HepG2 (cell line): ENCODE results near the gene RPL38. TPM values are rescaled to one million over a fixed set of nuclear protein-coding genes. Genes with fewer than 3 reads are reported as not detected.

Source experiments
- ATF1 ChIP-seq: IDR thresholded peaks from 2 replicates; pipeline ENCODE4 v1.6.1; 2016; ENCODE audit warnings: mild to moderate bottlenecking, control low read depth
- CSRNP2 ChIP-seq: sonication (generic); formaldehyde crosslinking; conservative IDR thresholded peaks from 2 replicates; pipeline ENCODE4 v1.8.0; 2022; ENCODE audit warnings: low read depth, missing genetic modification reagents
- GABPA ChIP-seq, 2 experiments: IDR thresholded peaks; 2 replicates each; pipeline ENCODE4 v1.6.1; 2011 to 2016; ENCODE audit warnings: low read depth in 2 of 2, low read length in 1 of 2, missing biosample characterization in 1 of 2, missing genetic modification characterization in 1 of 2
- GMEB1 ChIP-seq: sonication (generic); formaldehyde crosslinking; IDR thresholded peaks from 2 replicates; pipeline ENCODE4 v1.5.1; 2020; ENCODE audit warnings: missing genetic modification reagents, mild to moderate bottlenecking, borderline replicate concordance
- KDM4B ChIP-seq: sonication (generic); formaldehyde crosslinking; IDR thresholded peaks from 2 replicates; pipeline ENCODE4 v1.4.0; 2020; ENCODE audit warnings: missing genetic modification reagents
- SCMH1 ChIP-seq: sonication (generic); formaldehyde crosslinking; IDR thresholded peaks from 2 replicates; pipeline ENCODE4 v1.9.0; 2021; ENCODE audit warnings: missing genetic modification reagents, mild to moderate bottlenecking, borderline replicate concordance
- SNAPC5 ChIP-seq: sonication (generic); formaldehyde crosslinking; IDR thresholded peaks from 2 replicates; pipeline ENCODE4 v1.8.1; 2023; ENCODE audit warnings: mild to moderate bottlenecking, missing genetic modification reagents, borderline replicate concordance
- TRIM24 ChIP-seq: sonication (generic); formaldehyde crosslinking; IDR thresholded peaks from 2 replicates; pipeline ENCODE4 v1.8.0; 2022; ENCODE audit warnings: mild to moderate bottlenecking, missing genetic modification reagents
- ZBTB43 ChIP-seq: sonication (generic); formaldehyde crosslinking; conservative IDR thresholded peaks from 2 replicates; pipeline ENCODE4 v1.4.0; 2020; ENCODE audit warnings: missing genetic modification reagents
- ZNF564 ChIP-seq: sonication (generic); formaldehyde crosslinking; IDR thresholded peaks from 2 replicates; pipeline ENCODE4 v1.8.1; 2023; ENCODE audit warnings: mild to moderate bottlenecking, missing genetic modification reagents
- ZNF629 ChIP-seq: sonication (generic); formaldehyde crosslinking; conservative IDR thresholded peaks from 2 replicates; pipeline ENCODE4 v1.5.0; 2020; ENCODE audit warnings: missing genetic modification reagents
- ZSCAN20 ChIP-seq: sonication (generic); formaldehyde crosslinking; IDR thresholded peaks from 2 replicates; pipeline ENCODE4 v1.4.0; 2020; ENCODE audit warnings: missing genetic modification reagents, mild to moderate bottlenecking, borderline replicate concordance
- polyA plus RNA-seq, 8 experiments: library from polyadenylated mRNA; depleted of rRNA in 3 of 8; stranded (reverse) in 7 of 8; unstranded in 1 of 8; fragments of >200 nt; fragmentation: Illumina TruSeq in 4 of 8; extraction: Trizol in 4 of 8; gene quantifications; 2 replicates each; pipeline versions ENCODE4 v1.2.1 to v1.2.3, GENCODE V29; 2011 to 2016; ENCODE audit warnings: low read depth in 4 of 8, missing spikeins in 1 of 8, mixed read lengths in 1 of 8; ENCODE audit not compliant: insufficient read depth in 1 of 8
- total RNA-seq, 5 experiments: library from RNA; depleted of rRNA; stranded (reverse); fragments of >200 nt; fragmentation: Illumina TruSeq; extraction: Trizol; gene quantifications; 2 replicates each; pipeline ENCODE4 v1.2.3, GENCODE V29; 2016; ENCODE audit warnings: low read depth in 1 of 5
- TF ChIP-seq, protein P1 (sequence below): sonication (generic); formaldehyde crosslinking; IDR thresholded peaks from 2 replicates; pipeline ENCODE4 v1.4.0; 2020; ENCODE audit warnings: missing genetic modification reagents, borderline replicate concordance
- TF ChIP-seq, protein P2 (sequence below): IDR thresholded peaks from 2 replicates; pipeline ENCODE4 v1.6.1; 2016; ENCODE audit warnings: missing compliant biosample characterization, missing genetic modification reagents, borderline replicate concordance
- TF ChIP-seq, protein P3 (sequence below): sonication (generic); formaldehyde crosslinking; IDR thresholded peaks from 2 replicates; pipeline ENCODE4 v1.5.1; 2020; ENCODE audit warnings: mild to moderate bottlenecking, missing genetic modification reagents, borderline replicate concordance

Gene RPL38
- total and polyA plus RNA-seq, 2 of the 13 experiments (the other 11 are each of a cell fraction or from before 2014, with no cell fraction given), result 2,370 to 2,372 TPM

DNA sequence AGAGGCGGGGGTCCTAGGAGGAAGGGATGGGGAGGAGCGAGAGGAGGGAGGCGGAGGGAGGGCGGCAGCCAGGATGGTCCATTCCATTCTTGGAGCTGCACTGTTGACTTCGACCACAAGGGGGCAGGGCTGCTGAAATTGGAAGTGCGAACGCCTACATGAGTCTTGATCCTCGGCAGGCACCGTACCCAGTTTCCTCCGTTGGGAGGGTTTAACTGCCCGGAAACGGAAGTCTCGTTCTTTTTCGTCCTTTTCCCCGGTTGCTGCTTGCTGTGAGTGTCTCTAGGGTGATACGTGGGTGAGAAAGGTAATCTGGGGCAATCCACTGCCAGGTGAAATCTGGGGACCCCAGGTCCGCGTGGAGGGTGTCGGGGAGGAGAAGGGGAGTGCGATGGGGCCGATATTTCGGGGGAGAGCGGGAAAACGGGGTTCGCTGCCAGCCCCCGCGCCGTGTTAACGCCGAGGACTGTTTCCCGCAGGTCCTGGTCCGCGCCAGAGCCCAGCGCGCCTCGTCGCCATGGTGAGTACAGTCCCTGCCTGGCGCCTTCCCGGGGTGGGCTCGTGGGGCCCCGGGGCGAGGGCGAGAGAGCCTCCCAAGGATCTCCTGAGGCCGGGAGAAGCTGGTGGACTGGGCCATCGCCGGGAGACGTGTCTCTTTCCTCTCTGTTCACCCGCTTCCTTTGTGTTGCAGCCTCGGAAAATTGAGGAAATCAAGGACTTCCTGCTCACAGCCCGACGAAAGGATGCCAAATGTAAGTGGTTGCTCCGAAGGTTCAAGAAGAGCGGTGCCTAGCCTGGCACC lies at the start of gene RPL38 (continued):
- TF ChIP-seq, protein P1, sequence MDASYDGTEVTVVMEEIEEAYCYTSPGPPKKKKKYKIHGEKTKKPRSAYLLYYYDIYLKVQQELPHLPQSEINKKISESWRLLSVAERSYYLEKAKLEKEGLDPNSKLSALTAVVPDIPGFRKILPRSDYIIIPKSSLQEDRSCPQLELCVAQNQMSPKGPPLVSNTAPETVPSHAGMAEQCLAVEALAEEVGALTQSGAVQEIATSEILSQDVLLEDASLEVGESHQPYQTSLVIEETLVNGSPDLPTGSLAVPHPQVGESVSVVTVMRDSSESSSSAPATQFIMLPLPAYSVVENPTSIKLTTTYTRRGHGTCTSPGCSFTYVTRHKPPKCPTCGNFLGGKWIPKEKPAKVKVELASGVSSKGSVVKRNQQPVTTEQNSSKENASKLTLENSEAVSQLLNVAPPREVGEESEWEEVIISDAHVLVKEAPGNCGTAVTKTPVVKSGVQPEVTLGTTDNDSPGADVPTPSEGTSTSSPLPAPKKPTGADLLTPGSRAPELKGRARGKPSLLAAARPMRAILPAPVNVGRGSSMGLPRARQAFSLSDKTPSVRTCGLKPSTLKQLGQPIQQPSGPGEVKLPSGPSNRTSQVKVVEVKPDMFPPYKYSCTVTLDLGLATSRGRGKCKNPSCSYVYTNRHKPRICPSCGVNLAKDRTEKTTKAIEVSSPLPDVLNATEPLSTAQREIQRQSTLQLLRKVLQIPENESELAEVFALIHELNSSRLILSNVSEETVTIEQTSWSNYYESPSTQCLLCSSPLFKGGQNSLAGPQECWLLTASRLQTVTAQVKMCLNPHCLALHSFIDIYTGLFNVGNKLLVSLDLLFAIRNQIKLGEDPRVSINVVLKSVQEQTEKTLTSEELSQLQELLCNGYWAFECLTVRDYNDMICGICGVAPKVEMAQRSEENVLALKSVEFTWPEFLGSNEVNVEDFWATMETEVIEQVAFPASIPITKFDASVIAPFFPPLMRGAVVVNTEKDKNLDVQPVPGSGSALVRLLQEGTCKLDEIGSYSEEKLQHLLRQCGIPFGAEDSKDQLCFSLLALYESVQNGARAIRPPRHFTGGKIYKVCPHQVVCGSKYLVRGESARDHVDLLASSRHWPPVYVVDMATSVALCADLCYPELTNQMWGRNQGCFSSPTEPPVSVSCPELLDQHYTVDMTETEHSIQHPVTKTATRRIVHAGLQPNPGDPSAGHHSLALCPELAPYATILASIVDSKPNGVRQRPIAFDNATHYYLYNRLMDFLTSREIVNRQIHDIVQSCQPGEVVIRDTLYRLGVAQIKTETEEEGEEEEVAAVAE (CRISPR knock-in tag), result peak; percentile 97
- peak; percentile 82; the same call in 1 of the 2 replicates for TF ChIP-seq ZNF564 (CRISPR knock-in tag)
- peak; percentile 95 for TF ChIP-seq KDM4B
- no peak for TF ChIP-seq ZBTB43 (CRISPR knock-in tag)
- TF ChIP-seq SNAPC5 (CRISPR knock-in tag), result no peak; the same call in none of the 2 replicates
- TF ChIP-seq GMEB1 (CRISPR knock-in tag), result peak; percentile 68; the same call in 1 of the 2 replicates
- TF ChIP-seq, protein P2, sequence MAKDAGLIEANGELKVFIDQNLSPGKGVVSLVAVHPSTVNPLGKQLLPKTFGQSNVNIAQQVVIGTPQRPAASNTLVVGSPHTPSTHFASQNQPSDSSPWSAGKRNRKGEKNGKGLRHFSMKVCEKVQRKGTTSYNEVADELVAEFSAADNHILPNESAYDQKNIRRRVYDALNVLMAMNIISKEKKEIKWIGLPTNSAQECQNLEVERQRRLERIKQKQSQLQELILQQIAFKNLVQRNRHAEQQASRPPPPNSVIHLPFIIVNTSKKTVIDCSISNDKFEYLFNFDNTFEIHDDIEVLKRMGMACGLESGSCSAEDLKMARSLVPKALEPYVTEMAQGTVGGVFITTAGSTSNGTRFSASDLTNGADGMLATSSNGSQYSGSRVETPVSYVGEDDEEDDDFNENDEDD (CRISPR knock-in tag), result peak; percentile 39; the same call in 1 of the 2 replicates
- TF ChIP-seq SCMH1 (CRISPR knock-in tag), result no peak
- TF ChIP-seq ZSCAN20, result no peak
- no peak for TF ChIP-seq CSRNP2
- TF ChIP-seq, protein P3, sequence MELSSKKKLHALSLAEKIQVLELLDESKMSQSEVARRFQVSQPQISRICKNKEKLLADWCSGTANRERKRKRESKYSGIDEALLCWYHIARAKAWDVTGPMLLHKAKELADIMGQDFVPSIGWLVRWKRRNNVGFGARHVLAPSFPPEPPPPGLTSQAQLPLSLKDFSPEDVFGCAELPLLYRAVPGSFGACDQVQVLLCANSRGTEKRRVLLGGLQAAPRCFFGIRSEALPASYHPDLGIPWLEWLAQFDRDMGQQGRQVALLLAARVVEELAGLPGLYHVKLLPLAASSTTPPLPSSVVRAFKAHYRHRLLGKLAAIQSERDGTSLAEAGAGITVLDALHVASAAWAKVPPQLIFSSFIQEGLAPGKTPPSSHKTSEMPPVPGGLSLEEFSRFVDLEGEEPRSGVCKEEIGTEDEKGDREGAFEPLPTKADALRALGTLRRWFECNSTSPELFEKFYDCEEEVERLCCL (CRISPR knock-in tag), result no peak
- peak; percentile 8; the same call in 1 of the 2 replicates for TF ChIP-seq ZNF629
- no peak for TF ChIP-seq TRIM24
- TF ChIP-seq ATF1 (CRISPR knock-in tag), result no peak
- peak; percentile 93 for TF ChIP-seq GABPA (IDR thresholded peaks at IDR 0.05; ENCODE audit: low read depth, low read length)
- TF ChIP-seq GABPA (CRISPR knock-in tag; IDR thresholded peaks at IDR 0.05; ENCODE audit: low read depth), result peak; percentile 97
